GM12878 (cell line): ENCODE measurements around the gene WHAMM.

Source experiments
- CHD1 ChIP-seq: IDR thresholded peaks from 2 replicates; pipeline ENCODE4 v1.6.1; 2012; ENCODE audit warnings: low read depth, low read length, improper control_type of control experiment
- E4F1 ChIP-seq: fragments of 450-650 bp; IDR thresholded peaks from 2 replicates; pipeline ENCODE4 v1.6.1; 2018; ENCODE audit warnings: borderline replicate concordance, mild to moderate bottlenecking; ENCODE audit not compliant: partially characterized antibody
- EED ChIP-seq: sonication (generic); IDR thresholded peaks from 2 replicates; pipeline ENCODE4 v1.6.1; 2016; ENCODE audit warnings: antibody characterized with exemption, low read depth
- ELK1 ChIP-seq: IDR thresholded peaks from 2 replicates; pipeline ENCODE4 v1.6.1; 2012; ENCODE audit warnings: low read depth, low read length, improper control_type of control experiment
- HDGF ChIP-seq: fragments of 450-650 bp; IDR thresholded peaks from 2 replicates; pipeline ENCODE4 v1.6.1; 2016; ENCODE audit warnings: antibody characterized with exemption
- KAT2A ChIP-seq: conservative IDR thresholded peaks from 2 replicates; pipeline ENCODE4 v1.6.1; 2011; ENCODE audit warnings: low read depth, low read length; ENCODE audit not compliant: control insufficient read depth
- NKRF ChIP-seq: fragments of 450-650 bp; conservative IDR thresholded peaks from 2 replicates; pipeline ENCODE4 v1.6.1; 2017; ENCODE audit warnings: mild to moderate bottlenecking, moderate library complexity
- POLR2AphosphoS5 ChIP-seq: IDR thresholded peaks from 2 replicates; pipeline ENCODE4 v1.6.1; 2011; ENCODE audit warnings: mild to moderate bottlenecking, low read length, inconsistent platforms
- RCOR1 ChIP-seq: conservative IDR thresholded peaks from 2 replicates; pipeline ENCODE4 v1.6.1; 2012; ENCODE audit warnings: low read depth, low read length, improper control_type of control experiment
- RFX5 ChIP-seq: IDR thresholded peaks from 2 replicates; pipeline ENCODE4 v1.6.1; 2011; ENCODE audit warnings: low read depth, low read length, improper control_type of control experiment
- ZNF24 ChIP-seq: fragments of 450-650 bp; IDR thresholded peaks from 2 replicates; pipeline ENCODE4 v1.6.1; 2017; ENCODE audit warnings: antibody characterized with exemption, mild to moderate bottlenecking
- TF ChIP-seq, protein P1 (sequence below): IDR thresholded peaks from 2 replicates; pipeline ENCODE4 v1.6.1; 2011; ENCODE audit warnings: low read depth, mild to moderate bottlenecking, low read length, moderate library complexity, borderline replicate concordance; ENCODE audit errors: extremely low read depth
- TF ChIP-seq, protein P2 (sequence below), 3 experiments: IDR thresholded peaks in 2 of 3; conservative IDR thresholded peaks in 1 of 3; 2 replicates each; pipeline ENCODE4 v1.5.1; 2011; ENCODE audit warnings: low read depth in 3 of 3, low read length in 3 of 3, mild to moderate bottlenecking in 3 of 3, control low read depth in 2 of 3, moderate library complexity in 2 of 3, inconsistent platforms in 1 of 3, mixed read lengths in 1 of 3; ENCODE audit not compliant: control insufficient read depth in 2 of 3, insufficient read depth in 1 of 3; ENCODE audit errors: extremely low read depth in 1 of 3

GRCh38 chr15:82792068-82792467, 17.4 kb upstream of the WHAMM start:
- TF ChIP-seq RCOR1 (no peak), E4F1 (no peak), KAT2A (no peak), RFX5 (no peak), HDGF (no peak), ELK1 (no peak), NKRF (no peak), EED (no peak), CHD1 (no peak), ZNF24 (no peak), POLR2AphosphoS5 (no peak)
- TF ChIP-seq, protein P1, sequence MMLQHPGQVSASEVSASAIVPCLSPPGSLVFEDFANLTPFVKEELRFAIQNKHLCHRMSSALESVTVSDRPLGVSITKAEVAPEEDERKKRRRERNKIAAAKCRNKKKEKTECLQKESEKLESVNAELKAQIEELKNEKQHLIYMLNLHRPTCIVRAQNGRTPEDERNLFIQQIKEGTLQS, result no peak
- TF ChIP-seq, protein P2, sequence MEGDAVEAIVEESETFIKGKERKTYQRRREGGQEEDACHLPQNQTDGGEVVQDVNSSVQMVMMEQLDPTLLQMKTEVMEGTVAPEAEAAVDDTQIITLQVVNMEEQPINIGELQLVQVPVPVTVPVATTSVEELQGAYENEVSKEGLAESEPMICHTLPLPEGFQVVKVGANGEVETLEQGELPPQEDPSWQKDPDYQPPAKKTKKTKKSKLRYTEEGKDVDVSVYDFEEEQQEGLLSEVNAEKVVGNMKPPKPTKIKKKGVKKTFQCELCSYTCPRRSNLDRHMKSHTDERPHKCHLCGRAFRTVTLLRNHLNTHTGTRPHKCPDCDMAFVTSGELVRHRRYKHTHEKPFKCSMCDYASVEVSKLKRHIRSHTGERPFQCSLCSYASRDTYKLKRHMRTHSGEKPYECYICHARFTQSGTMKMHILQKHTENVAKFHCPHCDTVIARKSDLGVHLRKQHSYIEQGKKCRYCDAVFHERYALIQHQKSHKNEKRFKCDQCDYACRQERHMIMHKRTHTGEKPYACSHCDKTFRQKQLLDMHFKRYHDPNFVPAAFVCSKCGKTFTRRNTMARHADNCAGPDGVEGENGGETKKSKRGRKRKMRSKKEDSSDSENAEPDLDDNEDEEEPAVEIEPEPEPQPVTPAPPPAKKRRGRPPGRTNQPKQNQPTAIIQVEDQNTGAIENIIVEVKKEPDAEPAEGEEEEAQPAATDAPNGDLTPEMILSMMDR (IDR thresholded peaks at IDR 0.05 in 2 of 3, conservative IDR thresholded peaks at IDR 0.05 in 1 of 3; ENCODE audit: control insufficient read depth in 2 of 3, extremely low read depth in 1 of 3, insufficient read depth in 1 of 3, low read depth in 3 of 3, low read length in 3 of 3), result no peak
